GM23338 (cell line): Measurements from ENCODE around the gene FMN2.

ENCODE experiments used
- CREB1 ChIP-seq: fragments of 250-450 bp; sonication (Bioruptor Pico); IDR thresholded peaks from 2 replicates; pipeline ENCODE4 v1.5.0; 2020; ENCODE audit warnings: low read depth, mild to moderate bottlenecking, moderate library complexity
- CTCF ChIP-seq, 2 experiments: fragments of 200-600 bp in 1 of 2; sonication (generic) in 1 of 2; conservative IDR thresholded peaks; 2 replicates each; pipeline versions ENCODE4 v1.5.1 to v1.6.1; 2016 to 2017; ENCODE audit warnings: antibody characterized with exemption in 2 of 2, low read depth in 2 of 2, mild to moderate bottlenecking in 2 of 2, moderate library complexity in 1 of 2
- ETS1 ChIP-seq: IDR thresholded peaks from 2 replicates; pipeline ENCODE4 v1.6.1; 2016; ENCODE audit warnings: antibody characterized with exemption
- EZH2 ChIP-seq: fragments of 200-600 bp; sonication (generic); IDR thresholded peaks from one replicate; pipeline ENCODE4 v1.8.0; 2017; ENCODE audit warnings: antibody characterized with exemption, mild to moderate bottlenecking, low read depth; ENCODE audit not compliant: unreplicated experiment
- EZH2phosphoT487 ChIP-seq: fragments of 200-600 bp; sonication (generic); IDR thresholded peaks from one replicate; pipeline ENCODE4 v1.8.1; 2018; ENCODE audit warnings: antibody characterized with exemption; ENCODE audit not compliant: unreplicated experiment
- JUNB ChIP-seq: IDR thresholded peaks from one replicate; pipeline ENCODE4 v1.6.1; 2016; ENCODE audit warnings: antibody characterized with exemption; ENCODE audit not compliant: unreplicated experiment
- POLR2AphosphoS5 ChIP-seq: IDR thresholded peaks from 2 replicates; pipeline ENCODE4 v1.6.1; 2016; ENCODE audit warnings: antibody characterized with exemption, low read depth
- ZNF331 ChIP-seq: fragments of 250-450 bp; sonication (Bioruptor Pico); IDR thresholded peaks from 2 replicates; pipeline ENCODE4 v1.5.0; 2020; ENCODE audit warnings: low read depth, mild to moderate bottlenecking, moderate library complexity
- TF ChIP-seq, protein P1 (sequence below): IDR thresholded peaks from one replicate; pipeline ENCODE4 v1.6.1; 2018; ENCODE audit warnings: antibody characterized with exemption; ENCODE audit not compliant: unreplicated experiment

- TF ChIP-seq CTCF (conservative IDR thresholded peaks at IDR 0.05; ENCODE audit: low read depth in 2 of 2) (no peak), EZH2 (no peak), ETS1 (no peak), CREB1 (no peak), ZNF331 (CRISPR knock-in tag) (no peak), POLR2AphosphoS5 (no peak), JUNB (no peak), EZH2phosphoT487 (no peak)
- TF ChIP-seq, protein P1, sequence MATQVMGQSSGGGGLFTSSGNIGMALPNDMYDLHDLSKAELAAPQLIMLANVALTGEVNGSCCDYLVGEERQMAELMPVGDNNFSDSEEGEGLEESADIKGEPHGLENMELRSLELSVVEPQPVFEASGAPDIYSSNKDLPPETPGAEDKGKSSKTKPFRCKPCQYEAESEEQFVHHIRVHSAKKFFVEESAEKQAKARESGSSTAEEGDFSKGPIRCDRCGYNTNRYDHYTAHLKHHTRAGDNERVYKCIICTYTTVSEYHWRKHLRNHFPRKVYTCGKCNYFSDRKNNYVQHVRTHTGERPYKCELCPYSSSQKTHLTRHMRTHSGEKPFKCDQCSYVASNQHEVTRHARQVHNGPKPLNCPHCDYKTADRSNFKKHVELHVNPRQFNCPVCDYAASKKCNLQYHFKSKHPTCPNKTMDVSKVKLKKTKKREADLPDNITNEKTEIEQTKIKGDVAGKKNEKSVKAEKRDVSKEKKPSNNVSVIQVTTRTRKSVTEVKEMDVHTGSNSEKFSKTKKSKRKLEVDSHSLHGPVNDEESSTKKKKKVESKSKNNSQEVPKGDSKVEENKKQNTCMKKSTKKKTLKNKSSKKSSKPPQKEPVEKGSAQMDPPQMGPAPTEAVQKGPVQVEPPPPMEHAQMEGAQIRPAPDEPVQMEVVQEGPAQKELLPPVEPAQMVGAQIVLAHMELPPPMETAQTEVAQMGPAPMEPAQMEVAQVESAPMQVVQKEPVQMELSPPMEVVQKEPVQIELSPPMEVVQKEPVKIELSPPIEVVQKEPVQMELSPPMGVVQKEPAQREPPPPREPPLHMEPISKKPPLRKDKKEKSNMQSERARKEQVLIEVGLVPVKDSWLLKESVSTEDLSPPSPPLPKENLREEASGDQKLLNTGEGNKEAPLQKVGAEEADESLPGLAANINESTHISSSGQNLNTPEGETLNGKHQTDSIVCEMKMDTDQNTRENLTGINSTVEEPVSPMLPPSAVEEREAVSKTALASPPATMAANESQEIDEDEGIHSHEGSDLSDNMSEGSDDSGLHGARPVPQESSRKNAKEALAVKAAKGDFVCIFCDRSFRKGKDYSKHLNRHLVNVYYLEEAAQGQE = no peak
These were observed 403.9 kb downstream of the FMN2 start for GRCh38 chr1:240495601-240496000.
